HG03354 (cell line): ENCODE results near the gene MAD1L1.
A peak's percentile ranks its signal among the peaks of the same experiment; 100 is the strongest.
"Not testable (repeated sequence)": the region's sequence is repeated elsewhere in the genome, so short reads cannot be mapped to it uniquely, and the experiment has no call there.

ENCODE experiments used
- ATAC-seq: cut with Tn5 transposase; IDR thresholded peaks from one replicate; pipeline ENCODE4 v1.9.1; 2021; ENCODE audit warnings: mild to moderate bottlenecking; ENCODE audit not compliant: unreplicated experiment, poor library complexity, severe bottlenecking

Gene MAD1L1

GRCh38 chr7:2232766-2233520, at the start of gene MAD1L1:
Gene MAD1L1 (minus strand): TSS chr7:2232945. CDS start chr7:2230133, 2,812 bp downstream.
- ATAC-seq = peak; percentile 80

GRCh38 chr7:2282185-2282751, 49.5 kb upstream of the MAD1L1 start:
- no peak for ATAC-seq

- no peak for ATAC-seq
Measured at GRCh38 chr7:2281541-2281940, 48.8 kb upstream of the MAD1L1 start.

- no peak for ATAC-seq
Measured at GRCh38 chr7:2280424-2280823, 47.7 kb upstream of the MAD1L1 start.

GRCh38 chr7:2279896-2280295, 47.2 kb upstream of the MAD1L1 start:
- ATAC-seq = no peak

- no peak for ATAC-seq
Measured at GRCh38 chr7:2278026-2278425, 45.3 kb upstream of the MAD1L1 start.

GRCh38 chr7:2276107-2276506, 43.4 kb upstream of the MAD1L1 start:
- ATAC-seq = no peak

GRCh38 chr7:2275101-2275500, 42.4 kb upstream of the MAD1L1 start:
- ATAC-seq = no peak

- no peak for ATAC-seq
Measured at GRCh38 chr7:2274666-2275065, 41.9 kb upstream of the MAD1L1 start.

GRCh38 chr7:2273866-2274265, 41.1 kb upstream of the MAD1L1 start:
- ATAC-seq = no peak

- no peak for ATAC-seq
Measured at GRCh38 chr7:2272031-2272430, 39.3 kb upstream of the MAD1L1 start.

- ATAC-seq = no peak
Measured at GRCh38 chr7:2271273-2272026, 38.7 kb upstream of the MAD1L1 start.

- ATAC-seq = no peak
Measured at GRCh38 chr7:2270495-2270894, 37.8 kb upstream of the MAD1L1 start.

- ATAC-seq = no peak
Measured at GRCh38 chr7:2269991-2270460, 37.3 kb upstream of the MAD1L1 start.

GRCh38 chr7:2269089-2269990, 36.6 kb upstream of the MAD1L1 start:
- ATAC-seq = not testable (repeated sequence)

- no peak for ATAC-seq
Measured at GRCh38 chr7:2266911-2267310, 34.2 kb upstream of the MAD1L1 start.

- no peak for ATAC-seq
Measured at GRCh38 chr7:2264158-2264557, 31.4 kb upstream of the MAD1L1 start.

GRCh38 chr7:2263176-2263575, 30.4 kb upstream of the MAD1L1 start:
- no peak for ATAC-seq

GRCh38 chr7:2261611-2262010, 28.9 kb upstream of the MAD1L1 start:
- ATAC-seq = peak; percentile 49

- no peak for ATAC-seq
Measured at GRCh38 chr7:2260820-2261219, 28.1 kb upstream of the MAD1L1 start.
